GM19455 (cell line): ENCODE measurements around the gene KCTD14.
"Not testable (repeated sequence)": the region's sequence is repeated elsewhere in the genome, so short reads cannot be mapped to it uniquely, and the experiment has no call there.

ENCODE experiments used
- ATAC-seq: cut with Tn5 transposase; IDR thresholded peaks from one replicate; pipeline ENCODE4 v1.9.1; 2021; ENCODE audit not compliant: unreplicated experiment

KCTD14 gene, protein sequence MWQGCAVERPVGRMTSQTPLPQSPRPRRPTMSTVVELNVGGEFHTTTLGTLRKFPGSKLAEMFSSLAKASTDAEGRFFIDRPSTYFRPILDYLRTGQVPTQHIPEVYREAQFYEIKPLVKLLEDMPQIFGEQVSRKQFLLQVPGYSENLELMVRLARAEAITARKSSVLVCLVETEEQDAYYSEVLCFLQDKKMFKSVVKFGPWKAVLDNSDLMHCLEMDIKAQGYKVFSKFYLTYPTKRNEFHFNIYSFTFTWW

GRCh38 chr11:78022397-78023396 is at the start of gene KCTD14:
KCTD14 (minus strand) TSS chr11:78023276; CDS start chr11:78023249, 27 bp downstream.
- ATAC-seq, result no peak

GRCh38 chr11:78072455-78072854 is 49.4 kb upstream of the KCTD14 start:
- ATAC-seq, result no peak

GRCh38 chr11:78071717-78072116 is 48.6 kb upstream of the KCTD14 start:
- no peak for ATAC-seq

DNA sequence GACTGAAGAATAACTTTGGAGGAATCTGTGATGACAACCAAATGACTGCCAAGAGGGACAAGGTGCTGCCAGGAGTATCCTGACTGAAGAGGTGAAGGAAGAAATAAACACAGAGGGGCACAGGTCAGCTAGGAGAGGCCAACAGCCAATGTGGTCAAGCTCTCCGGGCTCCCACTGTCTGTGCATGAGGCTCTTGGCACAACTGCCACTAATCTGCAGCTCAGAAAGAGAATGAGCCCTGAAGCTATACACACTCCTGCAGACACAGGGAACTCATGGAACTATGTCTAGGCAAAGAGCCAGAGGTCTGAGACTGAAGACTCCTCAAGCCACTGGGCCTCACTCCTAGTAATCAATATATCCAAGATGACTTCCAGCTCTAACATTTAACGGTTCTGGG is 47.5 kb upstream of the KCTD14 start:
- no peak for ATAC-seq

- no peak for ATAC-seq
Observed at GRCh38 chr11:78069465-78069864, 46.4 kb upstream of the KCTD14 start.

GRCh38 chr11:78067704-78068103 is 44.6 kb upstream of the KCTD14 start:
- ATAC-seq, result no peak

GRCh38 chr11:78066471-78066870 is 43.4 kb upstream of the KCTD14 start:
- ATAC-seq, result no peak

- no peak for ATAC-seq
Observed at GRCh38 chr11:78065203-78065602, 42.1 kb upstream of the KCTD14 start.

DNA sequence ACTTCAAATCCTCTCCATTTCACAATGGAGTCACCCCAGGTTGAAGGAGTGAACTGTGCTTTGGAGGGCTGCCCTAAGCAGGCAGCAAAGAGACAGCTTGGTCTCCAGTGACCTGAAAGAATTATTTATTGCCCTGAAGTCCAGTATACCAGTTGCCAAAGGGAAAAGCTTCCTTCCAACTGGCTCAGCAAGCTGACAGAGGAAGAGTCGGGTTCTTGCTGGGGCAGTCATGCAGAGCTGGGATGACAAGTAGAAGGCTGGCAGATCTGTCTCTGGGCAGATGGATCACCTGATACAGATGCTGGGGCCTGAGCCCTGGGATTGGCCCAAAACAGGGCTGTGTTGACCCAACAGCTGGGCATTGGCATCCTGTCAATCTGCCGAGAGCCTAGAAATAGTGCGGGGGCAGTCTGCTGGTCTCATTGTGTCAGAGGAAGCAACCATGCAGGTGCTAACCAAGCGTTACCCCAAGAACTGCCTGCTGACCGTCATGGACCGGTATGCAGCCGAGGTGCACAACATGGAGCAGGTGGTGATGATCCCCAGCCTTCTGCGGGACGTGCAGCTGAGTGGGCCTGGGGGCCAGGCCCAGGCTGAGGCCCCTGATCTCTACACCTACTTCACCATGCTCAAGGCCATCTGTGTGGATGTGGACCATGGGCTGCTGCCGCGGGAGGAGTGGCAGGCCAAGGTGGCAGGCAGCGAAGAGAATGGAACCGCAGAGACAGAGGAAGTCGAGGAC is 40.5 kb upstream of the KCTD14 start, which contains the start of gene THRSP:
Gene THRSP (plus strand): TSS at position 422 of the 742 bp plus-strand sequence. CDS start 21 bp downstream, at position 443.
- no peak for ATAC-seq

- no peak for ATAC-seq
Observed at GRCh38 chr11:78062671-78063070, 39.6 kb upstream of the KCTD14 start.

- no peak for ATAC-seq
Observed at GRCh38 chr11:78061921-78062311, 38.8 kb upstream of the KCTD14 start.

- no peak for ATAC-seq
Observed at GRCh38 chr11:78061088-78061920, 38.2 kb upstream of the KCTD14 start.

- ATAC-seq, result no peak
Observed at GRCh38 chr11:78060533-78060932, 37.5 kb upstream of the KCTD14 start.

- not testable (repeated sequence) for ATAC-seq
Observed at GRCh38 chr11:78059749-78060328, 36.8 kb upstream of the KCTD14 start.

GRCh38 chr11:78057462-78058055 is 34.5 kb upstream of the KCTD14 start:
- ATAC-seq, result no peak

- no peak for ATAC-seq
Observed at GRCh38 chr11:78056093-78056492, 33.0 kb upstream of the KCTD14 start.

DNA sequence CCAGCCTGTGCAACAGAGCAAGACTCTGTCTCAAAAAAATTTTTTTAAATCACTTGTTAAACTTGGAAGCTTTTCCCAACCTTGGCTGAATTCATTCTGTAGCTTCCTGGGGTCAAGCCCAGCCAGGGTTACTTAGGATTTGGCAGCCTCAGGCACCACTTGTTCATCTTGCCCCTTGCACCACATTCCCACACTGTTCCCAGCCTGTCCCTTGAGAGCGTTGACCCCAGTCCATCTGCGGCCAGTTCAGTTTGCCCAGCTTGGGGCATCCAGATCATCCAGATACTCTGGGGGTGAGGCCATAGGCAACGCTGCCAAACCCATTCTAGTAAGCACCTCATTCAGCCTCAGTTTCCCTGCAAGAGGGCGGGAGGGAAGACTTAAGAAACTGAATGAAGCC is 31.9 kb upstream of the KCTD14 start:
- no peak for ATAC-seq

- no peak for ATAC-seq
Observed at GRCh38 chr11:78050964-78051831, 28.1 kb upstream of the KCTD14 start.

- no peak for ATAC-seq
Observed at GRCh38 chr11:78049348-78049747, 26.3 kb upstream of the KCTD14 start.
